Measurements from ENCODE around the gene KPNA2. TPM values are rescaled to one million over a fixed set of nuclear protein-coding genes. Genes with fewer than 3 reads are reported as not detected.
"Not testable (repeated sequence)": the region's sequence is repeated elsewhere in the genome, so short reads cannot be mapped to it uniquely, and the experiment has no call there.

KPNA2 gene
- polyA plus RNA-seq, 3 donors from 2014 or later = 26.3 to 42.4 (median 39.4) TPM

DNA sequence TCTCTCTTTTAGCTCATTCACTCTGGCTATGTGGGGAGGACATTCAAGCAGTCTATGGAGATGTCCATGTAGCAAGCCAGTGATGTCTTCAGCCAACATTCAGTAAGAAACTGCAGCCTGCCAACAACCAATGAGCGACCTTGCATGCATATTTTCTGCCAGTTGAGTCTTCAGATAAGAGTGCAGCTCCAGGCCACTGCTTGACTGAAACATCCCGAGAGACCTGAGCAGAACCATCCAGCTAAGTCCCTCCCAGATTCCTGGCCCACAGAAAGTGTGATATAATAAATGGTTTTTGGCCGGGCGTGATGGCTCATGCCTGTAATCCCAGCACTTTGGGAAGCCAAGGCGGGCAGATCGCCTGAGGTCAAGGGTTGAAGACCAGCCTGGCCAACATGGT, 28.7 kb upstream of the KPNA2 start:
- DNase-seq = no peak
- H3K4me3 Mint-ChIP-seq = no peak overlapping the region
- peaks cover 5 to 7% of the 10 kb centered on the region in 2 donors for H3K4me1 Mint-ChIP-seq
- no peaks in the 10 kb centered on the region for H3K36me3 Mint-ChIP-seq
- H3K27me3 Mint-ChIP-seq (ENCODE audit: low read depth in 3 of 3) = peaks cover 0 to 2% (median 0%) of the 10 kb centered on the region in 3 donors
- H3K27ac Mint-ChIP-seq = no peak overlapping the region
- peaks cover 0 to 2% (median 0%) of the 10 kb centered on the region in 6 donors for H3K9me3 Mint-ChIP-seq

DNA sequence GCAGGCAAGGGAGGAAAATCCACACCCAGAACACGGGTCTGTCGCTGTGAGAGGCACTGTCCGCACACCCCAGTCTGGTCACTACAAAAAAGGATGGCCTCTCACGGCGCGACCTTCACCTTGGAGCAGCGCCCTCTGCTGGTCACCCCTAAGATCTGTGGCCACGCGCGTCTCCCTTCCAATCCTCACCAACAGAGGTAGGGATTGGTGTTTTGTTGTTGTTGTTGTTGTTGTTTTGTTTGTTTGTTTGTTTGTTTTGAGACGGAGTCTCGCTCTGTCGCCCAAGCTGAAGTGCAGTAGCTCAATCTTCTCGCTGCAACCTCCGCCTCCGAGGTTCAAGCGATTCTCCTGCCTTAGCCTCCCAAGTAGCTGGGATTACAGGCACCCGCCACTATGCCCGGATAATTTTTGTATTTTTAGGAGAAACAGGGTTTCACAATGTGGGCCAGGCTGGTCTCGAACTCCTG, 24.3 kb upstream of the KPNA2 start:
- H3K36me3 Mint-ChIP-seq = peaks cover 0 to 3% (median 0%) of the 10 kb centered on the region in 3 donors
- H3K4me3 Mint-ChIP-seq = peak overlapping the region; percentile 54 to 76 (median 72)
- H3K9me3 Mint-ChIP-seq = peaks cover 0 to 2% (median 0%) of the 10 kb centered on the region in 6 donors
- H3K27me3 Mint-ChIP-seq (ENCODE audit: low read depth in 3 of 3) = peaks cover 0 to 2% (median 0%) of the 10 kb centered on the region in 3 donors
- peaks cover 7 to 8% of the 10 kb centered on the region in 2 donors for H3K4me1 Mint-ChIP-seq
- no peak overlapping the region for H3K27ac Mint-ChIP-seq
- DNase-seq = peak; percentile 61 to 68 (median 62)

DNA sequence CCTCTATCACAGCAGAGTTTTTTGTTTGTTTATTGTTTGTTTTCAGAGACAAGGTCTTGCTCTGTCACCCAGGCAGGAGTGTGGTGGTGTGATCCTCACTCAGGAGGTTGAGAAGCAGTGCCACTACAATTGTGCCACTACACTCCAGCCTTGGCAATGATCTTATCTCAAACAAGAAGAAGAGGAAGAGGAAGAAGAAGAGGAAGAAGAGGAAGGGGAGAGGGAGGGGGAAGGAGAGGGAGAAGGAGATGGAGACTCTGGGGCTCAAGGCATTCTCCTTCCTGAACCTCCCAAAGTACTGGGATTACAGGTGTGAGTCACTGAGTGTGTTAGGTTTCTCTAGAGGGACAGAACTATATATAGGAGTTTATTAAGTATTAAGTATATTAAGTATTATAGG, 22.1 kb upstream of the KPNA2 start:
- DNase-seq = no peak
- H3K9me3 Mint-ChIP-seq = peaks cover 0 to 2% (median 0%) of the 10 kb centered on the region in 6 donors
- H3K27ac Mint-ChIP-seq = no peak overlapping the region
- peaks cover 0 to 3% (median 0%) of the 10 kb centered on the region in 3 donors for H3K36me3 Mint-ChIP-seq
- H3K4me1 Mint-ChIP-seq = peaks cover 7 to 10% of the 10 kb centered on the region in 2 donors
- H3K4me3 Mint-ChIP-seq = no peak overlapping the region
- H3K27me3 Mint-ChIP-seq (ENCODE audit: low read depth in 3 of 3) = peaks cover 0 to 2% (median 2%) of the 10 kb centered on the region in 3 donors

DNA sequence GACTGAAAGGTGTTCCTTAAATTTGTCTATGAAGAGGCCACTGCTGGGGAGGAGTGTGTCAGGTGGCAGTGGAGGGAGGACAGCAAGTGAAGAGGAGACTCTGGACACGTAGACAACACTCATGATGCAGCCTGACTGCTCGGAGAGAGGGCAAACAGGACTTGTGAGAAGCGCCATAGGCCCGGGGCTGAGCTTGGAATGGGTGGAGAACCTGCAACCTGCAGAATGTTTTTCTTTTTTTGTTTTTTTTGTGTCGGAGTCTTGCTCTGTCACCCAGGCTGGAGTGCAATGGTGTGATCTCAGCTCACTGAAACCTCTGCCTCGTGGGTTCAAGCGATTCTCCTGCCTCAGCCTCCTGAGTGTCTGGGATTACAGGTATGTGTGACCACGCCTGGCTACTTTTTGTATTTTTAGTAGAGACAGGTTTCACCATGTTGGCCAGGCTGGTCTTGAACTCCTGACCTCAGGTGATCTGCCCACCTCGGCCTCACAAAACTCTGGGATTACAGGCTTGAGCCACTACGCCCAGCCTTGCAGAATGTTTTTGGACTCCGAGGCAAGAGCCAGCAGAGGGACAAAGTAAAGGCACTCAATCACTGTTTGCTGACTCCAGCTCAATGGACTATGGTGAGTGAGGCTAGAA, 20.3 kb upstream of the KPNA2 start:
- Mint-ChIP-seq H3K36me3 (peaks cover 0 to 3% (median 0%) of the 10 kb centered on the region in 3 donors), H3K27ac (peak overlapping the region in 1 of 6 donors; percentile 41), H3K27me3 (ENCODE audit: low read depth in 3 of 3) (peaks cover 10 to 16% (median 11%) of the 10 kb centered on the region in 3 donors), H3K4me1 (peaks cover 17 to 20% of the 10 kb centered on the region in 2 donors), H3K4me3 (peak overlapping the region in 1 of 5 donors; percentile 45), H3K9me3 (peaks cover 0 to 2% (median 0%) of the 10 kb centered on the region in 6 donors)
- DNase-seq = no peak

DNA sequence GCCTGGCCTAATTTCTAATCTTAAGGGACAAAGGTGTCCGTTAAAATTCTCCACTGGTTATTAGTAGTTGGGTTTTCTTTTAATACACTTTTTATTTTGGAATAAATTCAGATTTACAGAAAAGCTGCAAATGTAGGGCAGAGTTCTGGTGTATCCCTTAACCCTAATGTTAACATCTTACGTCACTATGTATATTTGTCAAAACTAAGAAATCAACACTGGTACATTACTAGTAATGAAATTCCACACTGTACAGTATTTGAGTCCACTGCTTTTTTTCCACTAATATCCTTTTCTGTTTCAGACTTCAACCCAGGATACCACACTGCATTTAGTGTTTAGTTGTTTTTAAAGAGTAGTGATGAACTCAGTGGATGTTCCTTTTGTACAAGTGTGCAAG, 18.7 kb upstream of the KPNA2 start:
- DNase-seq = no peak
- Mint-ChIP-seq H3K9me3 (no peaks in the 10 kb centered on the region), H3K4me3 (peak overlapping the region in 1 of 5 donors; percentile 21), H3K36me3 (peaks cover 0 to 3% (median 0%) of the 10 kb centered on the region in 3 donors), H3K27ac (peak overlapping the region in 2 of 6 donors; percentile 7 to 62), H3K27me3 (ENCODE audit: low read depth in 3 of 3) (peaks cover 15 to 22% (median 16%) of the 10 kb centered on the region in 3 donors), H3K4me1 (peaks cover 17 to 21% of the 10 kb centered on the region in 2 donors)

DNA sequence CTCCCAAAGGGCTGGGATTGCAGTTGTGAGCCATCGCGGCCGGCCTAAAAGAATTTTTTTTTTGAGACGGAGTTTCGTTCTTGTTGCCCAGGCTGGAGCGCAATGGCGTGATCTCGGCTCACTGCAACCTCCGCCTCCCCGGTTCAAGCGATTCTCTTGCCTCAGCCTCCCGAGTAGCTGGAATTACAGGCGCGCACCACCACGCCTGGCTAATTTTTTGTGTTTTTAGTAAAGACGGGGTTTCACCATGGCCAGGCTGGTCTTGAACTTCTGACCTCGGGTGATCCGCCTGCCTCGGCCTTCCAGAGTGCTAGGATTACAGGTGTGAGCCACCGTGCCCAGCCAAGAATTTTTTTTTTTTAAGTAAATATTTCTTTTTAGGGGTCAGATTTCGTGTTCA, 17.0 kb upstream of the KPNA2 start:
- not testable (repeated sequence) for H3K4me3 Mint-ChIP-seq, H3K27ac Mint-ChIP-seq

DNA sequence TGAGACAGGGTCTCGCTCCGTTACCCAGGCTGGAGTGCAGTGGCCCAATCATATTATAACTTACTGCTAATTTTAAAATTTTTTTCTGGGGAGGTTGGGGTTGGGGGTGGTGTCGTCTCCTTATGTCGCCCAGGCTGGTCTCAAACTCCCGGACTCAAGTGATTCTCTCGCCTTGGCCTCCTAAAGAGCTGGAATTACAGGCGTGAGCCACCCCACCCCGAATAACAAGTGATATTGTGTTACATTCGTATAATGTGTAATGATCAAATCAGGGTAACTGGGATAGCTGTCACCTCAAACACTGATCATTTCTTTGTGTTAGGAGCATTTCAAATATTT, 16.2 kb upstream of the KPNA2 start:
- Mint-ChIP-seq H3K27ac (peak overlapping the region; percentile 87 to 93 (median 90)), H3K4me3 (peak overlapping the region; percentile 84 to 93 (median 88)), H3K27me3 (ENCODE audit: low read depth in 3 of 3) (peaks cover 15 to 22% (median 16%) of the 10 kb centered on the region in 3 donors), H3K36me3 (peaks cover 0 to 3% (median 0%) of the 10 kb centered on the region in 3 donors), H3K9me3 (no peaks in the 10 kb centered on the region), H3K4me1 (peaks cover 17 to 21% of the 10 kb centered on the region in 2 donors)
- DNase-seq = no peak

More for the DNA sequence above, 17.0 kb upstream of the KPNA2 start:
- DNase-seq, H3K36me3 Mint-ChIP-seq, H3K9me3 Mint-ChIP-seq: not testable (repeated sequence)
- peaks cover 17 to 21% of the 10 kb centered on the region in 2 donors for H3K4me1 Mint-ChIP-seq
- H3K27me3 Mint-ChIP-seq (ENCODE audit: low read depth in 3 of 3) = peaks cover 15 to 22% (median 16%) of the 10 kb centered on the region in 3 donors

DNA sequence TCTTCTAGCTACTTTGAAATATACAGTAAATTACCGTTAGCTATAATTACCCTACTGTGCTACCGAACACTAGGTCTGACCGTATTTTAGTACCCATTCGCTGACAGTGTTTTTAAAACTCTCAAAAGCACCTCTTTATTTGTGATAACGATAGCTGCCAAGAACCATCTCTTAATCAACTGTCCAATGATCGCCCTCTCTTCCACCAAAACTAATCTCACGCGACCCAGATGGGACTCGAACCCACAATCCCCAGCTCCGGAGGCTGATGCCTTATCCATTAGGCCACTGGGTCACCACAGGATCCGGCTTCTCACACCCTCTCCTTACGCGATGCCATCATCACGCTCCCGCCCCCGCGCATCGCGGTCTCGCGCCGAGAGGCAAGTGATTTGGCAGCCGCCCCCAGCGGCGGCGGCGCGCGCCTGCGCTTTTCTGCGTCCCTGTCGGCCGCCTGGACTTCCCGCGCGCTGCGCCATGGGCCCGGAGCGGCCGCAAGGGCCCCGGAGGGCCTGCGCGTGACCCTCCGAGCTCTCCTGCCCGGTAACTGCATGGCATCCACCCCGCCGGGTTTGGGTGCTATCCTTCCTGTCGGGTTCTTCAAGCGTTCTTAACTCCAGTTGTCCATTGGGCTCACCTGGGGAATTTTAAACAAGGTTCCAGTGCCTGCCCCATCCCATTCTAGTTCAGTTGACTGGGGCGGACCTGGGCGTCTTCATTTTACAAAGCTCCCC, 15.7 kb upstream of the KPNA2 start:
- H3K9me3 Mint-ChIP-seq = no peaks in the 10 kb centered on the region
- H3K27me3 Mint-ChIP-seq (ENCODE audit: low read depth in 3 of 3) = peaks cover 15 to 22% (median 16%) of the 10 kb centered on the region in 3 donors
- peak; percentile 96 to 98 (median 97) for DNase-seq
- peaks cover 17 to 21% of the 10 kb centered on the region in 2 donors for H3K4me1 Mint-ChIP-seq
- peak overlapping the region; percentile 89 to 93 (median 92) for H3K27ac Mint-ChIP-seq
- H3K4me3 Mint-ChIP-seq = peak overlapping the region; percentile 84 to 93 (median 88)
- no peaks in the 10 kb centered on the region for H3K36me3 Mint-ChIP-seq

DNA sequence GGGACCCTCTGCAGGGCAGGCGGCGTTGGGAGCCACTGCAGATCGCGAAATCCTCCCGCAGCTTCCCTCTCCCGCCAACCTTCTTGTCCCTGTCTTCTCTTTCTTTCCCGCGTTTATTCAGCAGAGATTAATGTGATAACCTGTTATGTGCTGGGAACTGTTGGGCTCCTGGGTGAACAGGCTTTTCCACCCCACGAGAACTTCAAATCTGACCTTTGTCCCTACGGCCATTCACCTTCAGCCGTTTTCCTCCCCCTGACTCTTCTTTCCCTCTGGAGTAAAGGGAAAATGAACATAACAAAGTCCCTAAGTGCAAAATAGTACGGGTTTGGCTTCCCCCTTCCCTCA, 15.2 kb upstream of the KPNA2 start:
- Mint-ChIP-seq H3K4me1 (peaks cover 17 to 21% of the 10 kb centered on the region in 2 donors), H3K27me3 (ENCODE audit: low read depth in 3 of 3) (peaks cover 15 to 22% (median 17%) of the 10 kb centered on the region in 3 donors), H3K36me3 (no peaks in the 10 kb centered on the region), H3K4me3 (peak overlapping the region; percentile 84 to 93 (median 88)), H3K27ac (peak overlapping the region; percentile 80 to 93 (median 92)), H3K9me3 (no peaks in the 10 kb centered on the region)
- no peak for DNase-seq

DNA sequence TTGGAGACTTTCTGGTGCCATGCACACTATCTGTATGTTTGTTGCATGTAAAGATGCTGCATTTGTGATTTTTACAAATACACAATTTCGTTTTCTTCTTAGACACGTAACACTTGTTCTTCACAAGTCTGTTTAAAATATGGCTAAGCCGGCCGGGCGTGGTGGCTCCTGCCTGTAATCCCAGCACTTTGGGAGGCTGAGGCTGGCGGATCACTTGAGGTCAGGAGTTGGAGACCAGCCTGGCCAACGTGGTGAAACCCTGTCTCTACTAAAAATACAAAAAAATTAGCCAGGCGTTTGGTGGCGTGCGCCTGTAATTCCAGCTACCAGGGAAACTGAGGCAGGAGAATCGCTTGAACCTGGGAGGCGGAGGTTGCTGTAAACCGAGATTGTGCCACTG, 14.7 kb upstream of the KPNA2 start:
- not testable (repeated sequence) for H3K36me3 Mint-ChIP-seq, DNase-seq, H3K9me3 Mint-ChIP-seq
- H3K4me1 Mint-ChIP-seq = peaks cover 17 to 19% of the 10 kb centered on the region in 2 donors
- peaks cover 15 to 20% (median 17%) of the 10 kb centered on the region in 3 donors for H3K27me3 Mint-ChIP-seq (ENCODE audit: low read depth in 3 of 3)
- peak overlapping the region; percentile 84 to 93 (median 88) for H3K4me3 Mint-ChIP-seq
- peak overlapping the region; percentile 80 to 93 (median 92) for H3K27ac Mint-ChIP-seq

DNA sequence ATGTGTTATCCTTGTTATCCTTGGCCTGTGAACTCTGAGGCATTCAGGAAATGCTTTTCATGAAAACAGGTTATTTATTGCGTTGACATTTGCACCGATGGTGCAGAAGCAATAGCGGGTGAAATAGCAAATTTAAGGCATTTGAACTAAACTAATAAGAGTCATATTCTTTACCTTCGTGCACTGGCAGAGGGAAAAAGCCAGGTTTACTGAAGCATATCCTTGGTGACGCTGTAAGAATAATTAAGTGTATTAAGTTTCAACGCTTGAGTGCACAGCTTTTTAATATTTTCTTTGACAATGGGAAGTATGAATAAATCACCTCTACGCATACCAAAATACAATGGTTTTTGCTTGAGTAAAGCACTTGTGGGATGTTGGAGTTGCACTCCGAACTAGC, 13.6 kb upstream of the KPNA2 start:
- H3K27me3 Mint-ChIP-seq (ENCODE audit: low read depth in 3 of 3) = peaks cover 17 to 20% (median 18%) of the 10 kb centered on the region in 3 donors
- peaks cover 17 to 18% of the 10 kb centered on the region in 2 donors for H3K4me1 Mint-ChIP-seq
- H3K27ac Mint-ChIP-seq = peak overlapping the region in 1 of 6 donors; percentile 60
- peak overlapping the region in 4 of 5 donors; percentile 11 to 57 (median 46) for H3K4me3 Mint-ChIP-seq
- no peaks in the 10 kb centered on the region for H3K36me3 Mint-ChIP-seq
- H3K9me3 Mint-ChIP-seq = no peaks in the 10 kb centered on the region
- DNase-seq = no peak

DNA sequence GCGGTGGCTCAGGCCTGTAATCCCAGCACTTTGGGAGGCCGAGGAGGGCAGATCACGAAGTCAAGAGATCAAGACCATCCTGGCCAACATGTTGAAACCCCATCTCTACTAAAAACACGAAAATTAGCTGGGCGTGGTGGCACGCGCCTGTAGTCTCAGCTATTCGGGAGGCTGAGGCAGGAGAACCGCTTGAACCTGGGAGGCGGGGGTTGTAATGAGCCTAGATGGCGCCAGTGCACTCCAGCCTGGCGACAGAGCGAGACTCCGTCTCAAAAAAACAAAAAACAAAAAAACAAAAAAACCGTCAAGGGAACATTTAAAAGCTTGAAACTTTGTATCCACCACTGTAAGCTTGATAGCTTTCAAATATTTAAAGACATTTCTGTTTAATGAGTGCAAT, 13.0 kb upstream of the KPNA2 start:
- DNase-seq, H3K9me3 Mint-ChIP-seq, H3K36me3 Mint-ChIP-seq, H3K4me3 Mint-ChIP-seq, H3K27ac Mint-ChIP-seq: not testable (repeated sequence)
- Mint-ChIP-seq H3K4me1 (peaks cover 16 to 17% of the 10 kb centered on the region in 2 donors), H3K27me3 (ENCODE audit: low read depth in 3 of 3) (peaks cover 17 to 20% (median 18%) of the 10 kb centered on the region in 3 donors)

DNA sequence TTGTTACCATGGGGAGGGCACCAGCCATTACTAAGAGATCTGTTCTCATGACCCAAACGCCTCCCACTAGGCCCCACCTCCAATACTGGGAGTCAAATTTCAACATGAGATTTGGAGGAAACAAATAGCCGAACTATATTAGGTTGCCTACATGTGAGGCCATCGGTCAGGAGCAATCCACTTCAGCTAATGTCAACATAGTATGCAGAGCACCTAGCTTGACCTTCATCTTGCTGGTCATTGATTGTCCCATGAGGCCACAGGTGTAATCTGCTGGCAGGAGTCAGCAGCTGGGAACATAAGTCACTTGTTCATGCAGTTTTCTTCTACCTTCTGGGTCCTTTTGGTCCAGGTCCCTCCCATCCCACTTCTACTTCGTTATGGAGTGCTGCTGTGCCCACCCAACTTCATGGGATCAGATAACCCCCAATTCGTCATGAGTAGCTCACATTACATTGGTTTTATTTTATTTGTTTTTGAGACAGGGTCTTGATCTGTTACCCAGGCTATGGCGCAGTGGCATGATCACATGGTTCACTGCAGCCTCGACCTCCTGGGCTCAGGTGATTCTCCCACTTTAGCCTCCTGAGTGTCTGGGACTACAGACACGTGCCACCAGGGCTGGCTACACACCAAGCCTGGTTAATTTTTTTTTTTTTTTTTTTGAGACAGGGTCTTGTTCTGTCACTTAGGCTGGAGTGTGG, 5.9 kb upstream of the KPNA2 start:
- no peak for DNase-seq
- Mint-ChIP-seq H3K4me1 (peaks cover 0 to under 1% of the 10 kb centered on the region in 2 donors), H3K27me3 (ENCODE audit: low read depth in 3 of 3) (peaks cover 0 to 3% (median 1%) of the 10 kb centered on the region in 3 donors), H3K9me3 (no peaks in the 10 kb centered on the region), H3K4me3 (no peak overlapping the region), H3K36me3 (no peaks in the 10 kb centered on the region), H3K27ac (no peak overlapping the region)

Measured in immature natural killer cell (primary cell).